ENCODE measurements around the gene EML2.

EML2 gene

DNA sequence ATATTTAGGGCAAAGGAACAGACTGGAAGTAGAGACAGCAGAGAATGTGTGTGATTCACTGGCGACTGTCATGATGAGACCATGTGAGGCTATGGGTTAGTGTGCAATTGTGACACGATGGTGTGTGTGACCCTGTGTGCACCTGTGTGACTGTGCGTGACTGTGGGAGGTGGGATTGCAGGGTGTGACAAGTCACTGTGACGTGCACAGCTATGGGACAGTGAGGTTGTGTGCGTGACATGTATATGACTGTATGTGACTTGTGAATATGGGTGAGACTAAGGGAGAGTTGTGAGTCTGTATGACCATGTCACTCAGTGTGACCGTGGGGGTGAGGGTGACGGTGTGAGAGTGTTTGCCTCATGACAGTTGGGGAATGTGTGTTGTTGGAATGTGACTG lies 25.4 kb upstream of the EML2 start:
- TF ChIP-seq, protein P1, sequence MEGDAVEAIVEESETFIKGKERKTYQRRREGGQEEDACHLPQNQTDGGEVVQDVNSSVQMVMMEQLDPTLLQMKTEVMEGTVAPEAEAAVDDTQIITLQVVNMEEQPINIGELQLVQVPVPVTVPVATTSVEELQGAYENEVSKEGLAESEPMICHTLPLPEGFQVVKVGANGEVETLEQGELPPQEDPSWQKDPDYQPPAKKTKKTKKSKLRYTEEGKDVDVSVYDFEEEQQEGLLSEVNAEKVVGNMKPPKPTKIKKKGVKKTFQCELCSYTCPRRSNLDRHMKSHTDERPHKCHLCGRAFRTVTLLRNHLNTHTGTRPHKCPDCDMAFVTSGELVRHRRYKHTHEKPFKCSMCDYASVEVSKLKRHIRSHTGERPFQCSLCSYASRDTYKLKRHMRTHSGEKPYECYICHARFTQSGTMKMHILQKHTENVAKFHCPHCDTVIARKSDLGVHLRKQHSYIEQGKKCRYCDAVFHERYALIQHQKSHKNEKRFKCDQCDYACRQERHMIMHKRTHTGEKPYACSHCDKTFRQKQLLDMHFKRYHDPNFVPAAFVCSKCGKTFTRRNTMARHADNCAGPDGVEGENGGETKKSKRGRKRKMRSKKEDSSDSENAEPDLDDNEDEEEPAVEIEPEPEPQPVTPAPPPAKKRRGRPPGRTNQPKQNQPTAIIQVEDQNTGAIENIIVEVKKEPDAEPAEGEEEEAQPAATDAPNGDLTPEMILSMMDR (IDR thresholded peaks at IDR 0.05; ENCODE audit: extremely low read depth, insufficient read depth, missing control alignments): no peak
- no peak for DNase-seq (ENCODE audit: low spot score)
- in situ Hi-C loops (cut with MboI; ENCODE audit: low pct_unique_long_range_greater_than_20kb, low sequenced_read_pairs, unreplicated experiment): no loop called here

DNA sequence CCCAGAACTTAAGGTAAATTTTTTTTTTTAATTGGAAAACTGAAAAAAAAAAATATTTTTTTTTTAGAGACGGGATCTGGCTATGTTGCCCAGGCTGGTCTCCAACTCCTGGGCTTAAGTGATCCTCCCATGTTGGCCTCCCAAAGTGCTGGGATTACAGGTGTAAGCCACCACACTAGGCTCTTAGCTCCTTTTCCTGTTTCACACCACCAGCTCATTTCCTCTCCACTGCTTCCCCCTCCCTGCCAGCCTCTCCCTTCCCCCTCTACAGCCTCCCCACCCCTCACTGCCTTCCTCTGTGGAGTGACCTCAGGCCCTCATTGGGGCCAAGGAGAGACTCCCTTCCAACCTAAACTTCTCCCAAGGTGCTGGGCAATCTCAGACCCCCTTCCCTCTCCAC lies 24.6 kb upstream of the EML2 start:
- in situ Hi-C loops (cut with MboI; ENCODE audit: low pct_unique_long_range_greater_than_20kb, low sequenced_read_pairs, unreplicated experiment): no loop called here
- TF ChIP-seq, protein P1 (IDR thresholded peaks at IDR 0.05; ENCODE audit: extremely low read depth, insufficient read depth, missing control alignments): no peak
- DNase-seq (ENCODE audit: low spot score): no peak

GRCh38 chr19:45660636-45661035 lies 21.4 kb upstream of the EML2 start:
- in situ Hi-C loops (cut with MboI; ENCODE audit: low pct_unique_long_range_greater_than_20kb, low sequenced_read_pairs, unreplicated experiment): no loop called here
- DNase-seq (ENCODE audit: low spot score): no peak
- TF ChIP-seq, protein P1 (IDR thresholded peaks at IDR 0.05; ENCODE audit: extremely low read depth, insufficient read depth, missing control alignments): no peak

DNA sequence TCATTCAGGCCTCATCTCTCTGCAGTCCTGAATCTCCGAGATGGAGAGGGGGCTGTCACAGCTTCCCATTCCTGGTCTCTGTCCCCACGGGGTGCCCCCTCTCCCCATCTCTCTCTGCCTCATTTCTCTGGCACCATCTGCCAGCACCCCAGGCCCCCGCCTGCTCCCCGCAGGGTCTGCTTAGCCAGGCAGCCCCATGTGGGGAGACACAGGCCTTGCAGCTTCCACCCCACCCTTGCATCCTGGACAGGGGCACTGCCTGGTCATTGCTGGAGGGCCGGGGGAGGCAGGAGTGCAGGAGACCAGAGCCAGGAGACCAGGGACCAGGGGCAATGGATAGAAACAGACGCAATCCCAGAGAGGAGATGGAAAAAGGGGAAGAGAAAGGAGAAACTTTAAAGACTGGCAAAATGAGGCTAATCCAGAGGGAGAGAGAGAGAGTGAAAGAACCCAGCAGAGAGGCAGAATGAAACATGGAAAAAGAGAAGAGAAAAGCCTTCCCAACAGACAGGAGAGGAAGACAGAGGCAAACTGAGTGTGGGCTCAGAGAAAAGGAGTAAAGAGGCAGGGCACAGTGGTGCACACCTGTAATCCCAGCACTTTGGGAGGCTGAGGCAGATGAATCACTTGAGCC lies 20.0 kb upstream of the EML2 start:
- no peak for DNase-seq (ENCODE audit: low spot score)
- TF ChIP-seq, protein P1 (IDR thresholded peaks at IDR 0.05; ENCODE audit: extremely low read depth, insufficient read depth, missing control alignments): no peak
- in situ Hi-C loops (cut with MboI; ENCODE audit: low pct_unique_long_range_greater_than_20kb, low sequenced_read_pairs, unreplicated experiment): no loop called here

DNA sequence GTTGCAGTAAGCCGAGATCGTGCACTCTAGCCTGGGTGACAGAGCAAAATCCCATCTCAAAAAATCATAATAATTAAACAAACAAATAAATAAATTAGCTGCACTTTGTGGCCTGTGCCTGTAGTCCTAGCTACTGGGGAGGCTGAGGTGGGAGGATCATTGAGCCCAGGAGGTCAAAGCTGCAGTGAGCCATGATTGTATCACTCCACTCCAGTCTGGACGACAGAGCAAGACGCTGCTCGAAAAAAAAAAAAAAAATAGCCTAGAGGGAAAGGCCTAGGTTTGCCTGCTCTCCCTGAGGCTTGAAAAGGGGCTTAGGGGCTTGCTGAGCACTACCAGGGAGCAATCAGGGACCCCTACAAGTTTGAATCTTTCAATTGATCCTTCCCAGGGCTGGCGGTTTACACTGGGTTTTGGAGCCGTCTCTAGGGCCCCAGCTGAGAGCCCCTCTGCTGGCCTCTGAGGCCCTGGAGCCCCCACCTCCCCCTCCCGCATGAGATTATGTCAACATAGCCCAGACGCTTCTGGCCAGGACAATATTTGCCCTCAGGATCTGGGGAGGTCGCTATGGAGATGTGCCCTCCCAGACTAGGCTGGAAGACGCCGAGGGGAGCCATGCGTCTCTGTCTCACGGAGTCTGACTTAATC lies 18.4 kb upstream of the EML2 start:
- TF ChIP-seq, protein P1 (IDR thresholded peaks at IDR 0.05; ENCODE audit: extremely low read depth, insufficient read depth, missing control alignments): no peak

GRCh38 chr19:45655073-45655472 lies 15.9 kb upstream of the EML2 start:
- TF ChIP-seq, protein P1 (IDR thresholded peaks at IDR 0.05; ENCODE audit: extremely low read depth, insufficient read depth, missing control alignments): no peak
- in situ Hi-C loops (cut with MboI; ENCODE audit: low pct_unique_long_range_greater_than_20kb, low sequenced_read_pairs, unreplicated experiment): no loop called here
- no peak for DNase-seq (ENCODE audit: low spot score)

More for the DNA sequence above, 18.4 kb upstream of the EML2 start:
- in situ Hi-C loops (cut with MboI; ENCODE audit: low pct_unique_long_range_greater_than_20kb, low sequenced_read_pairs, unreplicated experiment): no loop called here
- DNase-seq (ENCODE audit: low spot score): no peak
